SU-DHL-6 (cell line): ENCODE results near the gene ATP6V0C.

Source experiments
- H2AFZ ChIP-seq: fragments of 200-600 bp; sonication (generic); 2 replicates; pipeline ENCODE4 v1.6.1; 2014; ENCODE audit warnings: low read depth, mild to moderate bottlenecking, moderate library complexity, mixed read lengths, antibody characterized with exemption, low read length; ENCODE audit not compliant: severe bottlenecking
- H3F3A ChIP-seq: fragments of 200-600 bp; shearing (Covaris generic); 2 replicates; pipeline ENCODE4 v1.6.0; 2016; ENCODE audit warnings: antibody characterized with exemption, mild to moderate bottlenecking; ENCODE audit not compliant: insufficient read depth
- H3K27ac ChIP-seq: fragments of 200-600 bp; sonication (generic); 2 replicates; pipeline ENCODE4 v1.5.1; 2016; ENCODE audit warnings: low read depth, mild to moderate bottlenecking, low read length, moderate library complexity, mixed read lengths
- H3K27me3 ChIP-seq: fragments of 200-600 bp; sonication (generic), shearing (Covaris generic); 2 replicates; pipeline ENCODE4 v1.6.0; 2014; ENCODE audit warnings: mild to moderate bottlenecking, low read length
- H3K36me3 ChIP-seq: fragments of 200-600 bp; sonication (generic); 2 replicates; pipeline ENCODE4 v1.6.1; 2014; ENCODE audit warnings: mild to moderate bottlenecking, low read length, mixed read lengths
- H3K4me2 ChIP-seq: fragments of 300-600, 200-600 bp; shearing (Covaris generic), sonication (generic); 2 replicates; pipeline ENCODE4 v1.6.0; 2014; ENCODE audit warnings: low read length, low read depth, mild to moderate bottlenecking; ENCODE audit not compliant: poor library complexity, severe bottlenecking
- H3K4me3 ChIP-seq: fragments of 200-600 bp; sonication (generic); 2 replicates; pipeline ENCODE4 v1.5.1; 2014; ENCODE audit warnings: antibody characterized with exemption, low read length, mild to moderate bottlenecking, mixed read lengths; ENCODE audit not compliant: insufficient read depth, poor library complexity, severe bottlenecking
- H3K79me2 ChIP-seq: fragments of 200-600 bp; sonication (generic); 2 replicates; pipeline ENCODE4 v1.6.1; 2014; ENCODE audit warnings: mild to moderate bottlenecking, low read length, moderate library complexity; ENCODE audit not compliant: insufficient read depth
- H3K9ac ChIP-seq: fragments of 200-600 bp; sonication (generic); 2 replicates; pipeline ENCODE4 v1.7.0; 2014; ENCODE audit warnings: mild to moderate bottlenecking, low read length
- H3K9me2 ChIP-seq: fragments of 200-600 bp; sonication (generic); replicated peaks from 2 replicates; pipeline ENCODE4 v1.6.1; 2014; ENCODE audit warnings: low read length; ENCODE audit not compliant: insufficient read depth
- H3K9me3 ChIP-seq: fragments of 200-600 bp; sonication (generic); 2 replicates; pipeline ENCODE4 v1.6.1; 2014; ENCODE audit warnings: low read length, mixed read lengths; ENCODE audit not compliant: insufficient read depth
- H4K20me1 ChIP-seq: fragments of 200-600 bp; sonication (generic); 2 replicates; pipeline ENCODE4 v1.6.1; 2014; ENCODE audit warnings: low read depth, mild to moderate bottlenecking, antibody characterized with exemption, low read length, moderate library complexity, mixed read lengths
- EZH2phosphoT487 ChIP-seq: fragments of 200-600 bp; sonication (generic), shearing (Covaris generic); conservative IDR thresholded peaks from 2 replicates; pipeline ENCODE4 v1.6.1; 2018; ENCODE audit warnings: mild to moderate bottlenecking, antibody characterized with exemption, low read length, moderate library complexity, mixed read lengths
- TF ChIP-seq, protein P1 (sequence below): fragments of 200-600 bp; sonication (generic); IDR thresholded peaks from one replicate; pipeline ENCODE4 v1.5.1; 2017; ENCODE audit warnings: antibody characterized with exemption, mild to moderate bottlenecking, low read length, moderate library complexity; ENCODE audit not compliant: insufficient read depth, poor library complexity, severe bottlenecking

Gene ATP6V0C

DNA sequence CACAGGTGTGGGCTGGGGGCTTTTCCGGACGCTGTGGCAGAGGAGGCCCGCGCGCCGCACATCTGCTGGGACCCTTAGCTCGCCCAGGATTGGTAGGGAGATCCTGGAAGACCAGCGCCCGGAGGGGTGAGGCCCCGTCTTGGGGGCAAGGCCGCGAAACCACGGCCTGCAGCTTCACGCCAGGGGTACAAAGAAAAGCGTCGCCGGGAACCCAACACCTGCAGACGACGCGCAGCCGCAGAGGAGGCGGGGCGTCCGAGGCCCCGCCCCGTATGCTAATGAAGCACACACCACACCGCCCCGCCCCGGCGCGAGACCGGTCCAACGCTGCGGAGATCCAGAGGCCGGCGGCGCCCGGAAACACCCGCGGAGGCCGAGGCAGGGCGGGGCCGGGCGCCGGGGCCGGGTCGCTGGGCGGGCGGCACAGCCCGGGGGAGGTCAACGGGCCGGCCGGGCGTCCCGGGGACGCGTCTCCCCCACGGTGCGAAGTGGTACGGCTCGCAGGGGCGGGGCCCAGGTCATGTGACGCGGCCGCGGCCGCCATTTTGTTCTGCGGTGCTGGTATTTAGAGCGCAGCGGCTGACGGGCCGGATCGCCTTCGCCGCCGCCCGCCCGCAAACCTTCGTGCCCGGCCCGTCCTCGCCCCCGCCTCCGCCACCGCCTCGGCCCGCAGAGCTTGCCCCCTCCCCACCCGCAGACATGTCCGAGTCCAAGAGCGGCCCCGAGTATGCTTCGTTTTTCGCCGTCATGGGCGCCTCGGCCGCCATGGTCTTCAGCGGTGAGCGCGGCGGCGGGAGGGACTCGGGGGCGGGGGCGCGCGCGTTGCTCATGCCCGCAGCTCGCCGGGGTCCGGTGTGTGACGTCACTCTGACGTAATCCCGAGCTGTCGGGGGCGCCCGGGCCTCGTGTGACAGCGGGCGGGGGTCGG, at the start of gene ATP6V0C:
ATP6V0C (plus strand) TSS at position 548 of the 928 bp plus-strand sequence; CDS start at position 700, 152 bp downstream.
- Histone ChIP-seq H3K9me2 (no peaks in the 10 kb centered on the region), H4K20me1 (no peaks in the 10 kb centered on the region), H3K4me3 (peak within 1 kb of the TSS; percentile 97), H3F3A (0 out of 2 replicates have a peak, but pooled peaks cover 3% of the 10 kb centered on the region), H3K36me3 (no peaks in the 10 kb centered on the region), H3K27ac (peak within 1 kb of the TSS; percentile 87), H2AFZ (peak within 1 kb of the TSS; percentile 82), H3K9ac (peak within 1 kb of the TSS; percentile 95), H3K9me3 (no peaks in the 10 kb centered on the region), H3K4me2 (peak within 1 kb of the TSS; percentile 90), H3K79me2 (peaks cover 48% of the 10 kb centered on the region), H3K27me3 (no peaks in the 10 kb centered on the region)
- TF ChIP-seq, protein P1, sequence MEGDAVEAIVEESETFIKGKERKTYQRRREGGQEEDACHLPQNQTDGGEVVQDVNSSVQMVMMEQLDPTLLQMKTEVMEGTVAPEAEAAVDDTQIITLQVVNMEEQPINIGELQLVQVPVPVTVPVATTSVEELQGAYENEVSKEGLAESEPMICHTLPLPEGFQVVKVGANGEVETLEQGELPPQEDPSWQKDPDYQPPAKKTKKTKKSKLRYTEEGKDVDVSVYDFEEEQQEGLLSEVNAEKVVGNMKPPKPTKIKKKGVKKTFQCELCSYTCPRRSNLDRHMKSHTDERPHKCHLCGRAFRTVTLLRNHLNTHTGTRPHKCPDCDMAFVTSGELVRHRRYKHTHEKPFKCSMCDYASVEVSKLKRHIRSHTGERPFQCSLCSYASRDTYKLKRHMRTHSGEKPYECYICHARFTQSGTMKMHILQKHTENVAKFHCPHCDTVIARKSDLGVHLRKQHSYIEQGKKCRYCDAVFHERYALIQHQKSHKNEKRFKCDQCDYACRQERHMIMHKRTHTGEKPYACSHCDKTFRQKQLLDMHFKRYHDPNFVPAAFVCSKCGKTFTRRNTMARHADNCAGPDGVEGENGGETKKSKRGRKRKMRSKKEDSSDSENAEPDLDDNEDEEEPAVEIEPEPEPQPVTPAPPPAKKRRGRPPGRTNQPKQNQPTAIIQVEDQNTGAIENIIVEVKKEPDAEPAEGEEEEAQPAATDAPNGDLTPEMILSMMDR, result no peak
- TF ChIP-seq EZH2phosphoT487, result no peak

DNA sequence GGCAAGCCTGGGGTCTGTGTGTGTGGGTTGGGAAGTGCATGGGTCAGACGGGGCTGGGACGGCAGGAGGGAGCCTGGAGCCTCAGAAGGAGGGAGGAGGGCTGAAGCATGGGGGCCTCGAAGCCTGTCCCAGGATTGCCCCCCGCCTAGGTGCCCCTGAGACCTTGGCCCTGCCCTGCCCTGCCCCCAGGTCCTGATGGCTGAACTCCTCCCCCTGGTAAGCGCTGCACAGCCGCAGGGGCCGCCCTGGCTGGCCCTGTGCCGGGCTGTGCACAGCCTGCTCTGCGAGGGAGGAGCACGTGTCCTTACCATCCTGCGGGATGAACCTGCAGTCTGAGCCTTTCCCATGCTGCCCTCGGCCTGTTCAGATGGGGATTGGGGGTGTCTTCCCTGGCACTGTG, 49.4 kb upstream of the ATP6V0C start:
- Histone ChIP-seq H3K27me3 (no peaks in the 10 kb centered on the region), H3K36me3 (no peaks in the 10 kb centered on the region), H3K27ac (no peak overlapping the region), H4K20me1 (no peaks in the 10 kb centered on the region), H3K9me2 (no peaks in the 10 kb centered on the region), H3K9ac (no peak overlapping the region), H3K4me2 (no peak overlapping the region), H3K9me3 (no peaks in the 10 kb centered on the region), H3K4me3 (no peak overlapping the region), H3F3A (peaks cover 7% of the 10 kb centered on the region; the same call in 1 of the 2 replicates), H2AFZ (no peak overlapping the region), H3K79me2 (peaks cover 14% of the 10 kb centered on the region; the same call in 1 of the 2 replicates)
- TF ChIP-seq, protein P1, result no peak
- no peak for TF ChIP-seq EZH2phosphoT487

DNA sequence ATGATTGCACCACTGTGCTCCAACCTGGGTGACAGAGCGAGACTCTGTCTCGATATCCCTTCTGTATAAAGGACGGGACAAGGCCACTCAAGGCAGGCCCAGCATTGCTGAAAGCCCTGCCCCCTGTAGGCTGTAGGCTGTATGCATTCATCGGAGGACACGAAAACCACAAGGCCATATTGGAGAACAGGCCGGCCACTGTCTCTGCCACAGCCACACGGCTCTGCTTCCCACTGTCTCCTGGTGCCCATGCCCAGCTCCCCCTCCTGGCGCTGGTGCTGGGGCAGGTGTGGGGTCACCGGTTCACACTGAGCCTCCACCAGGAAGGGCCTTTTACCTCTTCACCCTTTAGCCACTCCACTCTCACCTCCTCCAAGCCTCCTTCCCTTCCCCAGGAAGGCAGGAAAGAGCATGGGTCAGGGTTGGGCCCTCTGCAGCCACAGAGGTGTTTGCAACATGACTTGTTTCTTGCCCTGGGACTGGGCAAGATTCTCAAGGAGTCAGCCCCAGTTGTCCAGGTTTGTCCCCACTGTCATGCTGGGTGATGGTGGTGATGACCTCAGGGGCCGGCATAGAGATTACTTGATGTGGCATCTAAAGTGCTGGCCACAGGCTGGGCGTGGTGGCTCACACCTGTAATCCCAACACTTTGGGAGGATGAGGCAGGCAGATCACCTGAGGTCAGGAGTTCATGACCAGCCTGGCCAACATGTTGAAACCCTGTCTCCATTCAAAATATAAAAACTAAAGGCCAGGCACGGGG, 47.9 kb upstream of the ATP6V0C start:
- peaks cover 13% of the 10 kb centered on the region; the same call in 1 of the 2 replicates for H3F3A ChIP-seq
- no peaks in the 10 kb centered on the region for H3K36me3 ChIP-seq
- TF ChIP-seq, protein P1, result no peak
- TF ChIP-seq EZH2phosphoT487, result no peak
- H3K4me3 ChIP-seq, result no peak overlapping the region
- no peak overlapping the region for H3K9ac ChIP-seq
- H3K79me2 ChIP-seq, result peaks cover 8% of the 10 kb centered on the region; the same call in 1 of the 2 replicates
- H3K9me2 ChIP-seq, result no peaks in the 10 kb centered on the region
- no peaks in the 10 kb centered on the region for H3K27me3 ChIP-seq
- no peak overlapping the region for H3K4me2 ChIP-seq
- H4K20me1 ChIP-seq, result no peaks in the 10 kb centered on the region
- H2AFZ ChIP-seq, result no peak overlapping the region
- H3K9me3 ChIP-seq, result no peaks in the 10 kb centered on the region
- no peak overlapping the region for H3K27ac ChIP-seq
